ENCODE data around the gene FRYL.

DNA sequence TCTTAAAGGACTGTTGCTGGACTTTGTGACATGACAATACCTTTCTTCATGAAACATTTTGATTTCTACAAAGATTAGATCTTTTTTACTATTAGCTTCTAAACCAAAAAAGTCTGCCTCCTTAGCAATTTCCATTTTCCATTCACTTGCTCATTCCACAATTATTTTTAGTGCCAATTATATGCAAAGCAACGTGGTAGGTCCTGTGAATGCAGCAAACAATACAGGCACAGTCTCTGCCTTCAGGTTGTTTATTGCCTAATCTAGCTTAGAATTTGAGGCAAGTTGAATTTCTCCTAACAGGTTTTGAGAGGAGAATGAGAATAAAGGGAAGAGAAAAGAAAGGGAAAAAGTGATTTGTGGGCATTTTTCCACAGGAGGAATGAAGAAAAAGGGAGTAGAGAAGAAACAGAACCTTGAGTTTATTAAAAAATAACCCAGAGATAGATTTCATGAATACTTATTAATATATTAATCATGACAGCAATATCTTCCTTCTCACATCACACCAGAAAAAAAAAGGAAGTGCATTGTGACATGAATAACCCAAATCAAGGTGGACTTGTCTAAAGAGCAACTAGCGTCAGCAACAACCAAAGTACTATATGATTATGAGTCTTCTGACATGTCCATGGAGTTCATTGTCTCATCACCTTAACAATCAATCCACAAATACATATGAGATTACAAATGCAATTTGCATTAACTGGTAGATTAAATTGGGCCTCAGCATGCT is 16.3 kb upstream of the FRYL start:
- TF ChIP-seq, protein P1, sequence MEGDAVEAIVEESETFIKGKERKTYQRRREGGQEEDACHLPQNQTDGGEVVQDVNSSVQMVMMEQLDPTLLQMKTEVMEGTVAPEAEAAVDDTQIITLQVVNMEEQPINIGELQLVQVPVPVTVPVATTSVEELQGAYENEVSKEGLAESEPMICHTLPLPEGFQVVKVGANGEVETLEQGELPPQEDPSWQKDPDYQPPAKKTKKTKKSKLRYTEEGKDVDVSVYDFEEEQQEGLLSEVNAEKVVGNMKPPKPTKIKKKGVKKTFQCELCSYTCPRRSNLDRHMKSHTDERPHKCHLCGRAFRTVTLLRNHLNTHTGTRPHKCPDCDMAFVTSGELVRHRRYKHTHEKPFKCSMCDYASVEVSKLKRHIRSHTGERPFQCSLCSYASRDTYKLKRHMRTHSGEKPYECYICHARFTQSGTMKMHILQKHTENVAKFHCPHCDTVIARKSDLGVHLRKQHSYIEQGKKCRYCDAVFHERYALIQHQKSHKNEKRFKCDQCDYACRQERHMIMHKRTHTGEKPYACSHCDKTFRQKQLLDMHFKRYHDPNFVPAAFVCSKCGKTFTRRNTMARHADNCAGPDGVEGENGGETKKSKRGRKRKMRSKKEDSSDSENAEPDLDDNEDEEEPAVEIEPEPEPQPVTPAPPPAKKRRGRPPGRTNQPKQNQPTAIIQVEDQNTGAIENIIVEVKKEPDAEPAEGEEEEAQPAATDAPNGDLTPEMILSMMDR (IDR thresholded peaks at IDR 0.05; ENCODE audit: insufficient read depth, low read length, poor library complexity, severe bottlenecking) = no peak
- no peak for TF ChIP-seq EZH2phosphoT487 (conservative IDR thresholded peaks at IDR 0.05; ENCODE audit: low read length)

Measured in SU-DHL-6 (cell line).